ENCODE data around the gene CD19.
"Not testable (repeated sequence)": the region's sequence is repeated elsewhere in the genome, so short reads cannot be mapped to it uniquely, and the experiment has no call there.

The CD19 gene

GRCh38 chr16:28925386-28926228, 6.2 kb upstream of the CD19 start:
- peak overlapping the region; percentile 99 for H3K27ac ChIP-seq (ENCODE audit: low read depth, low read length)
- peak overlapping the region; percentile 88 for H3K4me3 ChIP-seq (ENCODE audit: low read length)
- peaks cover 3% of the 10 kb centered on the region; the same call in 1 of the 2 replicates for H3K4me1 ChIP-seq (ENCODE audit: insufficient read depth, low read length)
- WGBS, result 4% methylated on average over 48 of the region's 48 CpGs
- no peaks in the 10 kb centered on the region for H3K9me3 ChIP-seq (ENCODE audit: insufficient read depth, low read depth, low read length)
- H3K36me3 ChIP-seq (ENCODE audit: insufficient read depth, low read length), result no peaks in the 10 kb centered on the region
- H3K9ac ChIP-seq (ENCODE audit: low read depth, low read length), result peak overlapping the region; percentile 94
- H3K27me3 ChIP-seq (ENCODE audit: insufficient read depth, low read length), result no peaks in the 10 kb centered on the region

- H3K4me1 ChIP-seq (ENCODE audit: insufficient read depth, low read length); H3K27ac ChIP-seq (ENCODE audit: low read depth, low read length); H3K9me3 ChIP-seq (ENCODE audit: insufficient read depth, low read depth, low read length); H3K9ac ChIP-seq (ENCODE audit: low read depth, low read length); H3K36me3 ChIP-seq (ENCODE audit: insufficient read depth, low read length); H3K27me3 ChIP-seq (ENCODE audit: insufficient read depth, low read length): not testable (repeated sequence)
- 83% methylated on average over 2 of the region's 2 CpGs for WGBS
- peak overlapping the region; percentile 88 for H3K4me3 ChIP-seq (ENCODE audit: low read length)
These were observed 5.5 kb upstream of the CD19 start for GRCh38 chr16:28926284-28926683.

- no peaks in the 10 kb centered on the region for H3K36me3 ChIP-seq (ENCODE audit: insufficient read depth, low read length)
- H3K27ac ChIP-seq (ENCODE audit: low read depth, low read length), result no peak overlapping the region
- no peak overlapping the region for H3K9ac ChIP-seq (ENCODE audit: low read depth, low read length)
- no peaks in the 10 kb centered on the region for H3K9me3 ChIP-seq (ENCODE audit: insufficient read depth, low read depth, low read length)
- 80% methylated on average over 1 of the region's 1 CpG for WGBS
- H3K4me1 ChIP-seq (ENCODE audit: insufficient read depth, low read length), result peaks cover 5% of the 10 kb centered on the region; the same call in 1 of the 2 replicates
- H3K4me3 ChIP-seq (ENCODE audit: low read length), result no peak overlapping the region
- no peaks in the 10 kb centered on the region for H3K27me3 ChIP-seq (ENCODE audit: insufficient read depth, low read length)
These were observed 4.0 kb upstream of the CD19 start for GRCh38 chr16:28927815-28928214.

GRCh38 chr16:28930203-28930602, 1.6 kb upstream of the CD19 start:
- Histone ChIP-seq H3K4me3 (ENCODE audit: low read length) (no peak overlapping the region), H3K4me1 (ENCODE audit: insufficient read depth, low read length) (peaks cover 3% of the 10 kb centered on the region; the same call in 1 of the 2 replicates), H3K9ac (ENCODE audit: low read depth, low read length) (no peak overlapping the region), H3K36me3 (ENCODE audit: insufficient read depth, low read length) (no peaks in the 10 kb centered on the region), H3K27ac (ENCODE audit: low read depth, low read length) (no peak overlapping the region), H3K9me3 (ENCODE audit: insufficient read depth, low read depth, low read length) (no peaks in the 10 kb centered on the region), H3K27me3 (ENCODE audit: insufficient read depth, low read length) (no peaks in the 10 kb centered on the region)
- WGBS, result 90% methylated on average over 3 of the region's 3 CpGs

GRCh38 chr16:28930652-28931051, 1.1 kb upstream of the CD19 start:
- H3K36me3 ChIP-seq (ENCODE audit: insufficient read depth, low read length), result no peaks in the 10 kb centered on the region
- 0 out of 2 replicates have a peak overlapping the region, but pooled peaks have one; percentile 28 for H3K9ac ChIP-seq (ENCODE audit: low read depth, low read length)
- 72% methylated on average over 3 of the region's 3 CpGs for WGBS
- H3K9me3 ChIP-seq (ENCODE audit: insufficient read depth, low read depth, low read length), result no peaks in the 10 kb centered on the region
- no peak overlapping the region for H3K4me3 ChIP-seq (ENCODE audit: low read length)
- 0 out of 2 replicates have a peak overlapping the region, but pooled peaks have one; percentile 35 for H3K27ac ChIP-seq (ENCODE audit: low read depth, low read length)
- peaks cover 3% of the 10 kb centered on the region; the same call in 1 of the 2 replicates for H3K4me1 ChIP-seq (ENCODE audit: insufficient read depth, low read length)
- no peaks in the 10 kb centered on the region for H3K27me3 ChIP-seq (ENCODE audit: insufficient read depth, low read length)

- WGBS, result 91% methylated on average over 20 of the region's 20 CpGs
- Histone ChIP-seq H3K27ac (ENCODE audit: low read depth, low read length) (no peak overlapping the region), H3K36me3 (ENCODE audit: insufficient read depth, low read length) (no peaks in the 10 kb centered on the region), H3K9ac (ENCODE audit: low read depth, low read length) (no peak overlapping the region), H3K4me1 (ENCODE audit: insufficient read depth, low read length) (peaks cover 3% of the 10 kb centered on the region; the same call in 1 of the 2 replicates), H3K27me3 (ENCODE audit: insufficient read depth, low read length) (no peaks in the 10 kb centered on the region), H3K9me3 (ENCODE audit: insufficient read depth, low read depth, low read length) (no peaks in the 10 kb centered on the region), H3K4me3 (ENCODE audit: low read length) (no peak overlapping the region)
These were observed 769 bp downstream of the CD19 start for GRCh38 chr16:28932339-28933141.

- H3K27ac ChIP-seq (ENCODE audit: low read depth, low read length), result no peak overlapping the region
- H3K36me3 ChIP-seq (ENCODE audit: insufficient read depth, low read length), result no peaks in the 10 kb centered on the region
- no peak overlapping the region for H3K4me3 ChIP-seq (ENCODE audit: low read length)
- 83% methylated on average over 8 of the region's 8 CpGs for WGBS
- peaks cover 3% of the 10 kb centered on the region; the same call in 1 of the 2 replicates for H3K4me1 ChIP-seq (ENCODE audit: insufficient read depth, low read length)
- no peak overlapping the region for H3K9ac ChIP-seq (ENCODE audit: low read depth, low read length)
- no peaks in the 10 kb centered on the region for H3K27me3 ChIP-seq (ENCODE audit: insufficient read depth, low read length)
- H3K9me3 ChIP-seq (ENCODE audit: insufficient read depth, low read depth, low read length), result no peaks in the 10 kb centered on the region
These were observed 1.4 kb downstream of the CD19 start for GRCh38 chr16:28933171-28933570.

- Histone ChIP-seq H3K36me3 (ENCODE audit: insufficient read depth, low read length) (no peaks in the 10 kb centered on the region), H3K27ac (ENCODE audit: low read depth, low read length) (no peak overlapping the region), H3K4me3 (ENCODE audit: low read length) (no peak overlapping the region), H3K9me3 (ENCODE audit: insufficient read depth, low read depth, low read length) (no peaks in the 10 kb centered on the region), H3K27me3 (ENCODE audit: insufficient read depth, low read length) (no peaks in the 10 kb centered on the region), H3K9ac (ENCODE audit: low read depth, low read length) (no peak overlapping the region), H3K4me1 (ENCODE audit: insufficient read depth, low read length) (peaks cover 3% of the 10 kb centered on the region; the same call in 1 of the 2 replicates)
- WGBS, result 85% methylated on average over 4 of the region's 4 CpGs
These were observed 3.6 kb downstream of the CD19 start for GRCh38 chr16:28935346-28935745.

- Histone ChIP-seq H3K9me3 (ENCODE audit: insufficient read depth, low read depth, low read length) (no peaks in the 10 kb centered on the region), H3K27ac (ENCODE audit: low read depth, low read length) (no peak overlapping the region), H3K36me3 (ENCODE audit: insufficient read depth, low read length) (no peaks in the 10 kb centered on the region), H3K27me3 (ENCODE audit: insufficient read depth, low read length) (no peaks in the 10 kb centered on the region), H3K4me1 (ENCODE audit: insufficient read depth, low read length) (no peaks in the 10 kb centered on the region), H3K4me3 (ENCODE audit: low read length) (peak overlapping the region; percentile 41), H3K9ac (ENCODE audit: low read depth, low read length) (no peak overlapping the region; the same call in 1 of the 2 replicates)
- 86% methylated on average over 36 of the region's 36 CpGs for WGBS
These were observed 4.4 kb downstream of the CD19 start for GRCh38 chr16:28935924-28936783.

GRCh38 chr16:28936784-28937155, 5.0 kb downstream of the CD19 start:
- no peaks in the 10 kb centered on the region for H3K9me3 ChIP-seq (ENCODE audit: insufficient read depth, low read depth, low read length)
- H3K27ac ChIP-seq (ENCODE audit: low read depth, low read length), result no peak overlapping the region
- 95% methylated on average over 26 of the region's 26 CpGs for WGBS
- no peaks in the 10 kb centered on the region for H3K4me1 ChIP-seq (ENCODE audit: insufficient read depth, low read length)
- no peaks in the 10 kb centered on the region for H3K27me3 ChIP-seq (ENCODE audit: insufficient read depth, low read length)
- H3K4me3 ChIP-seq (ENCODE audit: low read length), result no peak overlapping the region
- no peak overlapping the region for H3K9ac ChIP-seq (ENCODE audit: low read depth, low read length)
- no peaks in the 10 kb centered on the region for H3K36me3 ChIP-seq (ENCODE audit: insufficient read depth, low read length)

Measured in HUES64 (cell line).